HEK293 (cell line): Measurements from ENCODE around the gene ELL2.

Experiments
- AEBP2 ChIP-seq: fragments of 450-650 bp; formaldehyde crosslinking; IDR thresholded peaks from 2 replicates; pipeline ENCODE4 v1.5.1; 2016; ENCODE audit warnings: missing biosample characterization, missing genetic modification characterization, borderline replicate concordance
- BCL11B ChIP-seq: fragments of 450-650 bp; formaldehyde crosslinking; IDR thresholded peaks from 2 replicates; pipeline ENCODE4 v1.5.1; 2016; ENCODE audit warnings: low read depth, missing biosample characterization, missing genetic modification characterization
- FEZF1 ChIP-seq: fragments of 450-650 bp; formaldehyde crosslinking; IDR thresholded peaks from 2 replicates; pipeline ENCODE4 v1.5.1; 2016; ENCODE audit warnings: missing biosample characterization, missing genetic modification characterization
- GLIS1 ChIP-seq: fragments of 450-650 bp; formaldehyde crosslinking; IDR thresholded peaks from 2 replicates; pipeline ENCODE4 v1.5.1; 2016; ENCODE audit warnings: missing biosample characterization, missing genetic modification characterization
- HOXC10 ChIP-seq: sonication (generic); formaldehyde crosslinking; IDR thresholded peaks from 2 replicates; pipeline ENCODE4 v1.8.1; 2023; ENCODE audit warnings: mild to moderate bottlenecking, missing genetic modification reagents
- MYNN ChIP-seq: fragments of 450-650 bp; formaldehyde crosslinking; IDR thresholded peaks from 2 replicates; pipeline ENCODE4 v1.5.1; 2016; ENCODE audit warnings: missing biosample characterization, missing genetic modification characterization, borderline replicate concordance
- REST ChIP-seq: fragments of 450-650 bp; formaldehyde crosslinking; IDR thresholded peaks from 2 replicates; pipeline ENCODE4 v1.5.1; 2016; ENCODE audit warnings: missing biosample characterization, missing genetic modification characterization
- TSHZ1 ChIP-seq: fragments of 450-650 bp; formaldehyde crosslinking; IDR thresholded peaks from 2 replicates; pipeline ENCODE4 v1.5.1; 2016; ENCODE audit warnings: missing biosample characterization, missing genetic modification characterization, borderline replicate concordance
- WT1 ChIP-seq: fragments of 450-650 bp; formaldehyde crosslinking; IDR thresholded peaks from 2 replicates; pipeline ENCODE4 v1.5.1; 2016; ENCODE audit warnings: missing biosample characterization, missing genetic modification characterization
- ZBTB49 ChIP-seq: fragments of 450-650 bp; formaldehyde crosslinking; IDR thresholded peaks from 2 replicates; pipeline ENCODE4 v1.5.1; 2016; ENCODE audit warnings: missing biosample characterization, missing genetic modification characterization, low read depth
- ZFP41 ChIP-seq: fragments of 450-650 bp; formaldehyde crosslinking; IDR thresholded peaks from 2 replicates; pipeline ENCODE4 v1.5.1; 2016; ENCODE audit warnings: missing biosample characterization, missing genetic modification characterization, borderline replicate concordance
- ZIC2 ChIP-seq: fragments of 450-650 bp; formaldehyde crosslinking; IDR thresholded peaks from 2 replicates; pipeline ENCODE4 v1.5.1; 2016; ENCODE audit warnings: missing biosample characterization, missing genetic modification characterization
- ZNF112 ChIP-seq: fragments of 450-650 bp; formaldehyde crosslinking; IDR thresholded peaks from 2 replicates; pipeline ENCODE4 v1.5.0; 2017; ENCODE audit warnings: missing biosample characterization, missing genetic modification characterization
- ZNF133 ChIP-seq: fragments of 450-650 bp; formaldehyde crosslinking; IDR thresholded peaks from 2 replicates; pipeline ENCODE4 v1.5.1; 2016; ENCODE audit warnings: missing biosample characterization, missing genetic modification characterization
- ZNF221 ChIP-seq: fragments of 450-650 bp; formaldehyde crosslinking; IDR thresholded peaks from 2 replicates; pipeline ENCODE4 v1.5.1; 2017; ENCODE audit warnings: missing biosample characterization, missing genetic modification characterization, borderline replicate concordance
- ZNF223 ChIP-seq: fragments of 450-650 bp; formaldehyde crosslinking; IDR thresholded peaks from 2 replicates; pipeline ENCODE4 v1.5.1; 2016; ENCODE audit warnings: missing biosample characterization, missing genetic modification characterization
- ZNF24 ChIP-seq: fragments of 450-650 bp; formaldehyde crosslinking; IDR thresholded peaks from 2 replicates; pipeline ENCODE4 v1.5.1; 2016; ENCODE audit warnings: missing biosample characterization, missing genetic modification characterization
- ZNF404 ChIP-seq: fragments of 450-650 bp; formaldehyde crosslinking; IDR thresholded peaks from 2 replicates; pipeline ENCODE4 v1.5.1; 2017; ENCODE audit warnings: missing biosample characterization, missing genetic modification characterization
- ZNF529 ChIP-seq: fragments of 450-650 bp; formaldehyde crosslinking; IDR thresholded peaks from 2 replicates; pipeline ENCODE4 v1.5.1; 2017; ENCODE audit warnings: missing genetic modification characterization, missing biosample characterization; ENCODE audit not compliant: insufficient replicate concordance
- ZNF549 ChIP-seq: fragments of 450-650 bp; IDR thresholded peaks from 2 replicates; pipeline ENCODE4 v1.5.1; 2018; ENCODE audit warnings: missing biosample characterization, missing genetic modification characterization, mild to moderate bottlenecking, inconsistent platforms, moderate library complexity
- ZNF561 ChIP-seq: fragments of 450-650 bp; IDR thresholded peaks from 2 replicates; pipeline ENCODE4 v1.5.1; 2018; ENCODE audit warnings: missing biosample characterization, missing genetic modification characterization, borderline replicate concordance
- ZNF571 ChIP-seq: fragments of 450-650 bp; formaldehyde crosslinking; IDR thresholded peaks from 2 replicates; pipeline ENCODE4 v1.5.0; 2017; ENCODE audit warnings: missing biosample characterization, missing genetic modification characterization
- ZNF596 ChIP-seq: fragments of 450-650 bp; IDR thresholded peaks from 2 replicates; pipeline ENCODE4 v1.5.0; 2018; ENCODE audit warnings: missing biosample characterization, mild to moderate bottlenecking, missing genetic modification characterization, moderate library complexity
- ZNF610 ChIP-seq: fragments of 450-650 bp; formaldehyde crosslinking; IDR thresholded peaks from 2 replicates; pipeline ENCODE4 v1.5.1; 2016; ENCODE audit warnings: missing biosample characterization, missing genetic modification characterization, borderline replicate concordance
- ZNF654 ChIP-seq: fragments of 450-650 bp; formaldehyde crosslinking; IDR thresholded peaks from 2 replicates; pipeline ENCODE4 v1.5.1; 2016; ENCODE audit warnings: low read depth, missing biosample characterization, missing genetic modification characterization
- ZNF664 ChIP-seq: fragments of 450-650 bp; formaldehyde crosslinking; IDR thresholded peaks from 2 replicates; pipeline ENCODE4 v1.5.1; 2016; ENCODE audit warnings: missing biosample characterization, missing genetic modification characterization
- ZNF768 ChIP-seq: fragments of 450-650 bp; formaldehyde crosslinking; IDR thresholded peaks from 2 replicates; pipeline ENCODE4 v1.5.1; 2018; ENCODE audit warnings: missing biosample characterization, mild to moderate bottlenecking, missing genetic modification characterization
- ZNF791 ChIP-seq: fragments of 450-650 bp; formaldehyde crosslinking; IDR thresholded peaks from 2 replicates; pipeline ENCODE4 v1.5.1; 2016; ENCODE audit warnings: missing biosample characterization, missing genetic modification characterization
- ZNF830 ChIP-seq: fragments of 450-650 bp; IDR thresholded peaks from 2 replicates; pipeline ENCODE4 v1.5.0; 2018; ENCODE audit warnings: missing biosample characterization, missing genetic modification characterization, low read depth, mild to moderate bottlenecking, moderate library complexity
- ZXDB ChIP-seq: fragments of 450-650 bp; formaldehyde crosslinking; IDR thresholded peaks from 2 replicates; pipeline ENCODE4 v1.5.1; 2016; ENCODE audit warnings: missing biosample characterization, missing genetic modification characterization

ELL2 gene

GRCh38 chr5:95858661-95859595 lies 102.7 kb downstream of the ELL2 start (continued):
- TF ChIP-seq AEBP2 (tag by site-specific recombination), result no peak
- TF ChIP-seq ZNF654 (tag by site-specific recombination), result peak; percentile 98
- no peak for TF ChIP-seq ZNF571 (tag by site-specific recombination)
- TF ChIP-seq ZNF221 (tag by site-specific recombination), result no peak
- no peak for TF ChIP-seq ZNF529 (tag by site-specific recombination)
- TF ChIP-seq HOXC10 (CRISPR knock-in tag), result no peak
- TF ChIP-seq ZBTB49 (tag by site-specific recombination), result no peak
- peak; percentile 48; the same call in 1 of the 2 replicates for TF ChIP-seq REST (tag by site-specific recombination)
- no peak for TF ChIP-seq ZNF768 (tag by site-specific recombination)
- no peak for TF ChIP-seq ZFP41
- TF ChIP-seq ZNF610 (tag by site-specific recombination), result no peak
- no peak for TF ChIP-seq WT1 (tag by site-specific recombination)
- TF ChIP-seq ZNF830 (tag by site-specific recombination), result no peak
- TF ChIP-seq TSHZ1 (tag by site-specific recombination), result peak; percentile 93
- no peak for TF ChIP-seq ZNF596 (tag by site-specific recombination)
- TF ChIP-seq ZNF112, result no peak
- peak; percentile 91 for TF ChIP-seq ZNF561
- TF ChIP-seq ZNF24 (tag by site-specific recombination), result peak; percentile 81; the same call in 1 of the 2 replicates
- peak; percentile 91 for TF ChIP-seq GLIS1 (tag by site-specific recombination)
- TF ChIP-seq ZNF404 (tag by site-specific recombination), result no peak
- TF ChIP-seq ZIC2, result peak; percentile 60
- no peak for TF ChIP-seq ZNF549
- no peak for TF ChIP-seq ZNF133
- peak; percentile 96 for TF ChIP-seq FEZF1 (tag by site-specific recombination)
- TF ChIP-seq ZNF791 (tag by site-specific recombination), result no peak
- TF ChIP-seq BCL11B, result no peak
- no peak for TF ChIP-seq ZNF223
- TF ChIP-seq MYNN (tag by site-specific recombination), result no peak
- no peak for TF ChIP-seq ZNF664 (tag by site-specific recombination)
- peak; percentile 49 for TF ChIP-seq ZXDB (tag by site-specific recombination)
